Tibial nerve (tissue), 4 donors: ENCODE data around the gene SUGCT. TPM values are rescaled to one million over a fixed set of nuclear protein-coding genes. Genes with fewer than 3 reads are reported as not detected.

Experiments
- DNase-seq, 2 donors: peaks; one replicate each; pipeline ENCODE4 v3.0.0-alpha.2; 2019; ENCODE audit warnings: low spot score in 2 of 2
- H3K27ac ChIP-seq, 4 donors: fragments of 200-600 bp; sonication (generic) in 3 of 4; one replicate each; pipeline ENCODE4 v1.5.1; 2017 to 2019; ENCODE audit warnings: mild to moderate bottlenecking in 1 of 4
- H3K27me3 ChIP-seq, 2 donors: fragments of 200-600 bp; sonication (generic) in 1 of 2; one replicate each; pipeline versions ENCODE4 v1.5.1 to v1.6.0; 2017 to 2019
- H3K36me3 ChIP-seq, 3 donors: fragments of 200-600 bp; sonication (generic); one replicate each; pipeline ENCODE4 v1.5.1; 2018 to 2019
- H3K4me1 ChIP-seq, 4 donors: fragments of 200-600 bp; sonication (generic) in 3 of 4; one replicate each; pipeline ENCODE4 v1.5.1; 2017 to 2019
- H3K4me3 ChIP-seq, 4 donors: fragments of 200-600 bp; sonication (generic) in 3 of 4; one replicate each; pipeline ENCODE4 v1.5.1; 2017 to 2019; ENCODE audit warnings: mild to moderate bottlenecking in 1 of 4, moderate library complexity in 1 of 4
- H3K9me3 ChIP-seq, 4 donors: fragments of 200-600 bp; sonication (generic) in 3 of 4; one replicate each; pipeline ENCODE4 v1.5.1; 2017 to 2019
- EP300 ChIP-seq, 2 donors: sonication (generic); formaldehyde crosslinking; IDR thresholded peaks; one replicate each; pipeline ENCODE4 v1.6.1; 2017; ENCODE audit warnings: antibody characterized with exemption in 2 of 2, mild to moderate bottlenecking in 1 of 2
- POLR2A ChIP-seq, 2 donors: fragments of 450-650 bp; IDR thresholded peaks; one replicate each; pipeline ENCODE4 v1.6.1; 2017; ENCODE audit warnings: antibody characterized with exemption in 2 of 2, mild to moderate bottlenecking in 2 of 2, moderate library complexity in 2 of 2
- WGBS, 2 donors: methylation state at CpG; one replicate each; pipeline ENCODE4 v1.1.5; 2018; 5-methylcytosine and 5-hydroxymethylcytosine counted together
- total RNA-seq, 4 donors: library from RNA; depleted of rRNA; stranded (reverse); fragments of >200 nt; gene quantifications; one replicate each; pipeline ENCODE4 v1.1.0, GENCODE V29; 2016
- TF ChIP-seq, protein P1 (sequence below), 5 experiments: fragments of 200-600 bp in 3 of 5; fragments of 450-650 bp in 2 of 5; sonication (generic) in 3 of 5; IDR thresholded peaks; one replicate each; pipeline ENCODE4 v1.5.1; 2016 to 2019; ENCODE audit warnings: antibody characterized with exemption in 5 of 5, mild to moderate bottlenecking in 3 of 5, moderate library complexity in 2 of 5

SUGCT gene
- total RNA-seq, 4 donors from 2014 or later, result 2.7 to 20.8 (median 6.2) TPM

DNA sequence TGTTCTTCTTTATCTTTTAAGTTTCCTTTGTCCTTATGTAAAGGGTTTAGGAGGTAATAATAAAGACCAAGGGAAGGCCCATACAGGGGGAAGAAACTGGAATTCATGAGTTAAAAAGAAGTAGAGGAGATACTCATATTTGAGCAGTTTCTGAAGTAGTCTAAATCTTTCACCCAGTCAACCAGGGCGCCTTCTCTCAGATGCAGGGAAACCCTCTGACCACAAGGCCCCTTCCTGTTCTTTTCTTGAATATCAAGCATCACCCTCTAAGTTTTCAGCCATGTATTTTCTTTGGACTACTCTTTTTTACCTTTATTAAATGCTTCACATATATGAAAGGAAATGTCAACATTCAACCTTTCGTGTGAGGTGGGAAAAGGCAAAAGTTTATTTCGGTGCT, 630.8 kb downstream of the SUGCT start:
- Histone ChIP-seq H3K4me3 (no peak overlapping the region), H3K9me3 (no peaks in the 10 kb centered on the region), H3K36me3 (no peaks in the 10 kb centered on the region), H3K27me3 (no peaks in the 10 kb centered on the region), H3K27ac (no peak overlapping the region), H3K4me1 (peaks cover 0 to 8% (median 0%) of the 10 kb centered on the region in 4 donors)
- no peak for TF ChIP-seq POLR2A (IDR thresholded peaks at IDR 0.05)
- DNase-seq, result no peak
- WGBS, 2 donors, result 86 to 90% methylated on average over 3 of the region's 3 CpGs

DNA sequence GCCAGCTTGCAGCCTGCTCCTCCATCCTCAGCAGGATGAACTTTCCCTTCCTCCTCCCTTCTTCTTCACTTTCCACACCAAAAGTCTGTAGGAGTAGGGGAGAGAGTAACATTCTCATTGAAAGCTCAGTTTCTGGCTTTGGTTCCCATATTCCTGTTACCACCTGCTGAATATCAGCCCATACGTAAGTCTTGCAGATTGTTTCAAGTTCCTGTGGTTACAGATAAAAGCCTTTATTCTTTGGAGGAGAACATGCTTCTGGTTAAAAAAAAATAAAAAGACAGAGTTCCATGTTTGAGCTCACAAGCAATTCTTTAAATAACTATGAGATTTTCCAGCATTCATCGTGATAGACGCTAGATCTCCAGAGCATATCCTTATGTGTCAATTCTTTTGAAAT, 637.3 kb downstream of the SUGCT start:
- Histone ChIP-seq H3K4me1 (no peaks in the 10 kb centered on the region), H3K27ac (no peak overlapping the region), H3K36me3 (no peaks in the 10 kb centered on the region), H3K4me3 (no peak overlapping the region), H3K9me3 (no peaks in the 10 kb centered on the region), H3K27me3 (no peaks in the 10 kb centered on the region)
- 82 to 89% methylated on average over 3 of the region's 3 CpGs for WGBS, 2 donors
- TF ChIP-seq POLR2A (IDR thresholded peaks at IDR 0.05), result no peak
- TF ChIP-seq, protein P1, sequence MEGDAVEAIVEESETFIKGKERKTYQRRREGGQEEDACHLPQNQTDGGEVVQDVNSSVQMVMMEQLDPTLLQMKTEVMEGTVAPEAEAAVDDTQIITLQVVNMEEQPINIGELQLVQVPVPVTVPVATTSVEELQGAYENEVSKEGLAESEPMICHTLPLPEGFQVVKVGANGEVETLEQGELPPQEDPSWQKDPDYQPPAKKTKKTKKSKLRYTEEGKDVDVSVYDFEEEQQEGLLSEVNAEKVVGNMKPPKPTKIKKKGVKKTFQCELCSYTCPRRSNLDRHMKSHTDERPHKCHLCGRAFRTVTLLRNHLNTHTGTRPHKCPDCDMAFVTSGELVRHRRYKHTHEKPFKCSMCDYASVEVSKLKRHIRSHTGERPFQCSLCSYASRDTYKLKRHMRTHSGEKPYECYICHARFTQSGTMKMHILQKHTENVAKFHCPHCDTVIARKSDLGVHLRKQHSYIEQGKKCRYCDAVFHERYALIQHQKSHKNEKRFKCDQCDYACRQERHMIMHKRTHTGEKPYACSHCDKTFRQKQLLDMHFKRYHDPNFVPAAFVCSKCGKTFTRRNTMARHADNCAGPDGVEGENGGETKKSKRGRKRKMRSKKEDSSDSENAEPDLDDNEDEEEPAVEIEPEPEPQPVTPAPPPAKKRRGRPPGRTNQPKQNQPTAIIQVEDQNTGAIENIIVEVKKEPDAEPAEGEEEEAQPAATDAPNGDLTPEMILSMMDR (IDR thresholded peaks at IDR 0.05), result no peak
- no peak for TF ChIP-seq EP300 (IDR thresholded peaks at IDR 0.05)
- no peak for DNase-seq

DNA sequence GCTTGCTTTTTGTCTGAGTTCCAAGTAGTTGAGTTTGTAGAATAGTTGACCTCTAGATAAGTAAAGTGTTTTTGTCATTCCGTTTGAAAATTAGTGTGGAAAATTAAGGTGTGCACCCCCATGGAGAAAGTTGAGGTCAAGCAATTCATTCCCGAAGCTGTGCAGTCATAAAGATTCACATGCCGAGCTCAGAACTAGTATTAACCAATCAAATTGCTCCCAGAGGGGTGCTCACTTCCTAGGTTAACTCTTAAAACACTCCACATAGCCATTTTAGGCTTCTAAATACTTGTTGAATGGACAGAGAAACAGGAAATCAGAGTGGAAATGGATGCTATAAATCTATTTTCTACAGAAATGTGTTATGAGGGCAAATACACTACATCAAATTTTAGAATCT, 638.9 kb downstream of the SUGCT start:
- Histone ChIP-seq H3K27ac (no peak overlapping the region), H3K9me3 (no peaks in the 10 kb centered on the region), H3K27me3 (no peaks in the 10 kb centered on the region), H3K36me3 (no peaks in the 10 kb centered on the region), H3K4me1 (no peaks in the 10 kb centered on the region), H3K4me3 (no peak overlapping the region)
- WGBS, 2 donors, result 25 to 27% methylated on average over 3 of the region's 3 CpGs
- no peak for DNase-seq
- TF ChIP-seq, protein P1 (IDR thresholded peaks at IDR 0.05), result no peak
- TF ChIP-seq EP300 (IDR thresholded peaks at IDR 0.05) (no peak), POLR2A (IDR thresholded peaks at IDR 0.05) (no peak)

DNA sequence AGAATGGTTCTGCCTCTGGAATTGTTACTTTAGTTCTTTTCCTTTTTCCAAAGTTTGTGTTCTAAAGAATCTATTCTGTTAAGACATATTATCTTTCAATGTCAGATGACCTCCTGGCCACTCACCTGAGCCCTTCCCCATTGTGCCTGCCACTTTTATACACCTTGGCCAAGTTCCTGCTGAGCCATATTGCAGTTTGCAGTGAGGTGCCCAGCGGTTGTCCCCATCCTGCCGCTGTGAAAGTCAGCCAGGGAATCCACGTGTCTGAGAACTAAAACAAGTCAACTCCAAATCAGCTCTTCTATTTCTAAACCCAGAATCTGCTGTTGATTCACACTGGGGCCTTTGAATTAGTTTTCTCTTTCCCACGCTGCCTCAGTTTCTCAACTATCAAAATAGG, 641.1 kb downstream of the SUGCT start:
- DNase-seq, result no peak
- Histone ChIP-seq H3K27me3 (no peaks in the 10 kb centered on the region), H3K27ac (no peak overlapping the region), H3K4me1 (peaks cover 0 to 9% (median 0%) of the 10 kb centered on the region in 4 donors), H3K9me3 (no peaks in the 10 kb centered on the region), H3K36me3 (no peaks in the 10 kb centered on the region), H3K4me3 (no peak overlapping the region)
- 81 to 89% methylated on average over 4 of the region's 4 CpGs for WGBS, 2 donors
- no peak for TF ChIP-seq EP300 (IDR thresholded peaks at IDR 0.05)
- TF ChIP-seq POLR2A (IDR thresholded peaks at IDR 0.05), result no peak
- TF ChIP-seq, protein P1 (IDR thresholded peaks at IDR 0.05), result no peak

DNA sequence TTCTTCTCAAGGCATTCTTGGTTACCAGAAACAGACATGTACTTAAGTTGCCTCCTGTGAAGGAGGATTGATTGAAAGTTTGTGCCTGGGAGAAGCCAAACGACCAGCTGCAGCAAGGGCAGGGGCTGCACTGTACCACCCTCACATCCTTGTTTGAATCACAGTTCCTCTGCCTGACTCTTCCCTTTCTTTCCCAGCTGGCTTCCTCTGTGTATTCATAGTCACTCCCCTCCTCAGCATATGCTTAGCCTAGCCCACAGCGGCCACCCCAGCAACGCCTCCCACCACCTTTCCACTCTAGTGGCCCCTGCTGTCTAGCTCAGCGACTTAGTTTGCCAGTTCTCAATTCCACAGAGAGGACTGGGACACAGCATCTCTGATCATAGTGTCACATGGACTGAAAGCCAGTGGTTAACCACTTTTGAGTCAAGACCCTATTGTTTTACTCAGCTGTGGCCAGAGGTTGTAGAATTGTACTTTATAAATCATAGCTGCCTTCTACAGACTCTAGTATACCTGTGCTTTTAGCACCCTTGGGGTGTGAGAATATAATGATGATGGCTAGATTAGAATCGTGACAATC, 643.0 kb downstream of the SUGCT start:
- no peaks in the 10 kb centered on the region for H3K27me3 ChIP-seq
- WGBS, 2 donors, result 66 to 73% methylated on average over 5 of the region's 5 CpGs
- H3K27ac ChIP-seq, result no peak overlapping the region
- DNase-seq, result no peak
- peaks cover 0 to 15% (median 0%) of the 10 kb centered on the region in 4 donors for H3K4me1 ChIP-seq
- H3K9me3 ChIP-seq, result no peaks in the 10 kb centered on the region
- H3K36me3 ChIP-seq, result no peaks in the 10 kb centered on the region
- H3K4me3 ChIP-seq, result no peak overlapping the region
- TF ChIP-seq EP300 (IDR thresholded peaks at IDR 0.05) (no peak), POLR2A (IDR thresholded peaks at IDR 0.05) (no peak)
- TF ChIP-seq, protein P1 (IDR thresholded peaks at IDR 0.05), result no peak

DNA sequence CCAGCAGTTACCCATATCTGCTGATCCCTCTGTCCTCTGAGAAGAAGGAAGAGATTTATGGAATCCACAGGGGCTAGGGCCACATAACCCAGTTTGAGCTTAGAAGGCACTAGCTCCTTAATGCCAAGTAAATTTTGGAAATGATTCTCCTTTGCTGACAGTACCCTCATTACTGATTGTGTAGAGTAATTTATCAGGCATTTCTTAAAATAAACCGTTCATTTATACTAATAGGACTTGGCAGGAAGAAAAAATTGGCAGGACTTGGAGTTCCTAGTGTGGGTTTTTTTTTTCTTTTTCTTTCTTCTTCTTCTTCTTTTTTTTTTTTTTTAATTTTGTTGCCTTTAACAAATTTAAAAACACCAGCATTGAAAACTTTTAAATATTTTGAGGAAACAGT, 645.7 kb downstream of the SUGCT start:
- no peak overlapping the region for H3K27ac ChIP-seq
- H3K4me3 ChIP-seq, result no peak overlapping the region

More for the DNA sequence above, 645.7 kb downstream of the SUGCT start:
- no peaks in the 10 kb centered on the region for H3K36me3 ChIP-seq
- H3K27me3 ChIP-seq, result no peaks in the 10 kb centered on the region
- DNase-seq, result no peak
- 8 to 15% methylated on average over 1 of the region's 1 CpG for WGBS, 2 donors
- H3K4me1 ChIP-seq, result peaks cover 0 to 15% (median 0%) of the 10 kb centered on the region in 4 donors
- H3K9me3 ChIP-seq, result no peaks in the 10 kb centered on the region
- TF ChIP-seq POLR2A (IDR thresholded peaks at IDR 0.05), result no peak
- TF ChIP-seq EP300 (IDR thresholded peaks at IDR 0.05), result no peak
- TF ChIP-seq, protein P1 (IDR thresholded peaks at IDR 0.05), result no peak
